HFFc6 (cell line): ENCODE data around the gene GPR32. TPM values are rescaled to one million over a fixed set of nuclear protein-coding genes. Genes with fewer than 3 reads are reported as not detected.
"Not testable (repeated sequence)": the region's sequence is repeated elsewhere in the genome, so short reads cannot be mapped to it uniquely, and the experiment has no call there.

Experiments used
- DNase-seq: peaks from one replicate; pipeline ENCODE4 v3.0.0-alpha.2; 2018
- H3K27ac Mint-ChIP-seq: 2 replicates; pipeline ENCODE4 v1.8.0; 2020; ENCODE audit warnings: mild to moderate bottlenecking, mixed read lengths
- H3K27me3 Mint-ChIP-seq: 2 replicates; pipeline ENCODE4 v1.8.0; 2021; ENCODE audit warnings: mild to moderate bottlenecking, moderate library complexity, mixed read lengths; ENCODE audit not compliant: insufficient read depth
- H3K36me3 Mint-ChIP-seq: 2 replicates; pipeline ENCODE4 v1.8.0; 2021; ENCODE audit warnings: low read depth, mixed read lengths
- H3K4me1 Mint-ChIP-seq: 2 replicates; pipeline ENCODE4 v1.8.0; 2020; ENCODE audit warnings: low read depth, mixed read lengths
- H3K4me3 Mint-ChIP-seq: 2 replicates; pipeline ENCODE4 v1.8.0; 2020; ENCODE audit warnings: mild to moderate bottlenecking, moderate library complexity, mixed read lengths
- H3K9me3 Mint-ChIP-seq: 2 replicates; pipeline ENCODE4 v1.8.0; 2020; ENCODE audit warnings: mild to moderate bottlenecking, mixed read lengths
- total RNA-seq, 6 experiments: library from RNA; stranded (reverse); fragmentation: NEBNext Ultra II Directional; extraction: Animal tissue kit (Norgen Biotek cat#: 25700); gene quantifications; 2 replicates in 1 of 6; 3 replicates in 5 of 6; pipeline ENCODE4 v1.2.3, GENCODE V29; 2021
- TF ChIP-seq, protein P1 (sequence below): fragments of 200-600 bp; sonication (generic); IDR thresholded peaks from 2 replicates; pipeline ENCODE4 v1.5.0; 2021; ENCODE audit warnings: antibody characterized with exemption, mild to moderate bottlenecking

GPR32 gene
- total RNA-seq, 6 experiments from 2014 or later = not detected

DNA sequence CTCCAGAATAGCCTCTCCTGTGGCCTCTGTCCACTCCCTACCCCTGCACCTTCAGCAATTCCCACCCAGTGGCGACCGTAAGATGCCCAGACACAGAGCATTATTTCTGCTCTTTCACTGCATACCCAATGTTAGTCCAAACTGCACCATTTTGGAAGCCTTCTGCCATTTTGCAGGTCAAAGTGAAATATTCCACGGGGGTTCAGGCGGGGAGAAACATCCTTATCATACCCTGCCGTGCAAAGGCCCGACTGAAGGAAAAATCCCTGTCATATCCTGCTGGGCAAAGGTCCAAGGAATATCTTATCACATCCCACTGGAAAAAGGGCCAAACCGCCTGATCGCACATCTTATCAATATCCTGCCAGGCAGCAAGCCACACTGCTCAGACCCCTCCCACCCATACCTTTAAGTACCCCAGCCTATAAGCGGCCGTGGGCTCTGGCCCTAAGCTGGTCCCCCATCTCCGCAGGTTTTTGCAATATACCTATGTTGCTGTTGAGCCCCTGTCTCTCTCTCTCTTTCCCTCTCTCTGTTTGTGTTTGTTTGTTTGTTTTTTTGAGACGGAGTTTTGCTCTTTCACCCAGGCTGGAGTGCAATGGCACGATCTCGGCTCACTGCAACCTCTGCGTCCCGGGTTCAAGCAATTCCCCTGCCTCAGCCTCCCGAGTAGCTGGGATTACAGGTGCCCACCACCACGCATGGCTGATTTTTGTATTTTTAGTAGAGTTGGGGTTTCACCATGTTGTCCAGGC lies 28.9 kb upstream of the GPR32 start:
- DNase-seq = no peak
- Mint-ChIP-seq H3K36me3 (no peaks in the 10 kb centered on the region), H3K27ac (no peak overlapping the region), H3K4me1 (no peaks in the 10 kb centered on the region), H3K9me3 (no peaks in the 10 kb centered on the region), H3K4me3 (no peak overlapping the region), H3K27me3 (peaks cover 40% of the 10 kb centered on the region)
- TF ChIP-seq, protein P1, sequence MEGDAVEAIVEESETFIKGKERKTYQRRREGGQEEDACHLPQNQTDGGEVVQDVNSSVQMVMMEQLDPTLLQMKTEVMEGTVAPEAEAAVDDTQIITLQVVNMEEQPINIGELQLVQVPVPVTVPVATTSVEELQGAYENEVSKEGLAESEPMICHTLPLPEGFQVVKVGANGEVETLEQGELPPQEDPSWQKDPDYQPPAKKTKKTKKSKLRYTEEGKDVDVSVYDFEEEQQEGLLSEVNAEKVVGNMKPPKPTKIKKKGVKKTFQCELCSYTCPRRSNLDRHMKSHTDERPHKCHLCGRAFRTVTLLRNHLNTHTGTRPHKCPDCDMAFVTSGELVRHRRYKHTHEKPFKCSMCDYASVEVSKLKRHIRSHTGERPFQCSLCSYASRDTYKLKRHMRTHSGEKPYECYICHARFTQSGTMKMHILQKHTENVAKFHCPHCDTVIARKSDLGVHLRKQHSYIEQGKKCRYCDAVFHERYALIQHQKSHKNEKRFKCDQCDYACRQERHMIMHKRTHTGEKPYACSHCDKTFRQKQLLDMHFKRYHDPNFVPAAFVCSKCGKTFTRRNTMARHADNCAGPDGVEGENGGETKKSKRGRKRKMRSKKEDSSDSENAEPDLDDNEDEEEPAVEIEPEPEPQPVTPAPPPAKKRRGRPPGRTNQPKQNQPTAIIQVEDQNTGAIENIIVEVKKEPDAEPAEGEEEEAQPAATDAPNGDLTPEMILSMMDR = no peak

- no peaks in the 10 kb centered on the region for H3K4me1 Mint-ChIP-seq
- TF ChIP-seq, protein P1 = no peak
- H3K4me3 Mint-ChIP-seq = no peak overlapping the region
- H3K36me3 Mint-ChIP-seq = no peaks in the 10 kb centered on the region
- peaks cover 32% of the 10 kb centered on the region for H3K27me3 Mint-ChIP-seq
- no peaks in the 10 kb centered on the region for H3K9me3 Mint-ChIP-seq
- no peak overlapping the region for H3K27ac Mint-ChIP-seq
- no peak for DNase-seq
These were observed 26.7 kb upstream of the GPR32 start for GRCh38 chr19:50743537-50743936.

GRCh38 chr19:50745221-50745620 lies 25.0 kb upstream of the GPR32 start:
- Mint-ChIP-seq H3K36me3 (no peaks in the 10 kb centered on the region), H3K9me3 (no peaks in the 10 kb centered on the region), H3K27ac (no peak overlapping the region), H3K4me1 (no peaks in the 10 kb centered on the region), H3K27me3 (peaks cover 21% of the 10 kb centered on the region), H3K4me3 (no peak overlapping the region)
- no peak for DNase-seq
- TF ChIP-seq, protein P1 = no peak

DNA sequence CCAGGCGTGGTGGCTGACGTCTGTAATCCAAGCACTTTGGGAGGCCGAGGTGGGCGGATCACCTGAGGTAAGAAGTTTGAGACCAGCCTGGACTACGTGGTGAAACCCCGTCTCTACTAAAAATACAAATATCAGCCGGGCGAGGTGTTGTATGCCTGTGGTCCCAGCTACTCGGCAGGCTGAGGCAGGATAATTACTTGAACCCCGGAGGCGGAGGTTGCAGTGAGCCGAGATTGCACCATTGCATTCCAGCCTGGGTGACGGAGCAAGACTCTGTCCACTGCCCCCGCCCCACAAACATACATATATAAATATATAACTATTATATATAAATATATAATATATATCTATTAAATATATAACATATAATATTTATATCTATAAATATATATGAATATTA lies 23.1 kb upstream of the GPR32 start:
- not testable (repeated sequence) for H3K36me3 Mint-ChIP-seq, H3K4me1 Mint-ChIP-seq, DNase-seq, H3K4me3 Mint-ChIP-seq, H3K27ac Mint-ChIP-seq, H3K9me3 Mint-ChIP-seq
- H3K27me3 Mint-ChIP-seq = peaks cover 18% of the 10 kb centered on the region

DNA sequence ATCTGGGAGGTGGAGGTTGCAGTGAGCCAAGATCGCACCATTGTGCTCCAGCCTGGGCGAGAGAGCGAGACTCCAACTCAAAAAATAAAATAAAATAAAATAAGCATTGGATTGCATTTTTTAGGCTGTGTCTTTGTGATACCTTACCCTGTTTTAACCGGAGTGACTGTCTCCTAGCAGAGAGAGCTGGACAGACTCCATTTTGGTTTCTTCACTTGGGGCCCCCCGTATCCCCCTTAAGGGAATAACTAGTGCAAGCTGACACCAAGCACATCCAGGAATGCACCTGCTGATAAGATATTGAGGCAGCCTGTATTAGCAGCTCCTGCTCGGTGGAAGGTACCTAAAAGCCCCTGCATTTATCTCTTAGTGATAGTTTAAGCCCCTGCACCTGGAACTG lies 20.8 kb upstream of the GPR32 start:
- H3K27me3 Mint-ChIP-seq = peaks cover 25% of the 10 kb centered on the region
- no peak for DNase-seq
- H3K9me3 Mint-ChIP-seq = no peaks in the 10 kb centered on the region
- no peaks in the 10 kb centered on the region for H3K4me1 Mint-ChIP-seq
- no peak overlapping the region for H3K4me3 Mint-ChIP-seq
- H3K27ac Mint-ChIP-seq = no peak overlapping the region
- TF ChIP-seq, protein P1 = no peak
- H3K36me3 Mint-ChIP-seq = no peaks in the 10 kb centered on the region

- no peak overlapping the region for H3K27ac Mint-ChIP-seq
- no peaks in the 10 kb centered on the region for H3K9me3 Mint-ChIP-seq
- DNase-seq = no peak
- TF ChIP-seq, protein P1 = no peak
- H3K4me3 Mint-ChIP-seq = no peak overlapping the region
- H3K36me3 Mint-ChIP-seq = no peaks in the 10 kb centered on the region
- peaks cover 25% of the 10 kb centered on the region for H3K27me3 Mint-ChIP-seq
- H3K4me1 Mint-ChIP-seq = no peaks in the 10 kb centered on the region
These were observed 20.3 kb upstream of the GPR32 start for GRCh38 chr19:50750010-50750409.
